Peyer's patch (tissue), 4 donors: ENCODE measurements around the gene OOSP1. TPM values are rescaled to one million over a fixed set of nuclear protein-coding genes. Genes with fewer than 3 reads are reported as not detected.
"Not testable (repeated sequence)": the region's sequence is repeated elsewhere in the genome, so short reads cannot be mapped to it uniquely, and the experiment has no call there.

Experiments
- DNase-seq, 3 donors: peaks; one replicate each; pipeline ENCODE4 v3.0.0-alpha.2; 2017 to 2019
- H3K27ac ChIP-seq, 4 donors: fragments of 200-600 bp; sonication (generic); one replicate each; pipeline ENCODE4 v1.5.1; 2016 to 2019
- H3K27me3 ChIP-seq, 2 donors: fragments of 200-600 bp; sonication (generic); one replicate each; pipeline ENCODE4 v1.5.1; 2019
- H3K36me3 ChIP-seq, 3 donors: fragments of 200-600 bp; sonication (generic); one replicate each; pipeline ENCODE4 v1.5.1; 2016 to 2019
- H3K4me1 ChIP-seq, 4 donors: fragments of 200-600 bp; sonication (generic); one replicate each; pipeline ENCODE4 v1.5.1; 2016 to 2019
- H3K4me3 ChIP-seq, 4 donors: fragments of 200-600 bp; sonication (generic); 1 replicate in 3 of 4; 2 replicates in 1 of 4; pipeline ENCODE4 v1.5.1; 2016 to 2019; ENCODE audit warnings: mild to moderate bottlenecking in 1 of 4
- H3K9me3 ChIP-seq, 4 donors: fragments of 200-600 bp; sonication (generic); one replicate each; pipeline ENCODE4 v1.5.1; 2016 to 2019; ENCODE audit warnings: mild to moderate bottlenecking in 1 of 4
- CTCF ChIP-seq, 6 experiments: fragments of 450-650 bp in 4 of 6; fragments of 200-600 bp in 2 of 6; sonication (generic) in 1 of 6; IDR thresholded peaks; one replicate each; pipeline ENCODE4 v1.5.1; 2017 to 2019; ENCODE audit warnings: antibody characterized with exemption in 6 of 6, mild to moderate bottlenecking in 3 of 6, moderate library complexity in 1 of 6
- POLR2A ChIP-seq, 2 donors: fragments of 450-650 bp; IDR thresholded peaks; one replicate each; pipeline ENCODE4 v1.5.1; 2017; ENCODE audit warnings: antibody characterized with exemption in 2 of 2, mild to moderate bottlenecking in 2 of 2, moderate library complexity in 2 of 2
- total RNA-seq, 4 donors: library from RNA; depleted of rRNA; stranded (reverse); fragments of >200 nt; gene quantifications; one replicate each; pipeline ENCODE4 v1.1.0, GENCODE V29; 2016

OOSP1 gene
- total RNA-seq, 4 donors from 2014 or later: not detected

- DNase-seq: no peak
- Histone ChIP-seq H3K4me3 (no peak overlapping the region), H3K27me3 (no peaks in the 10 kb centered on the region), H3K9me3 (no peaks in the 10 kb centered on the region), H3K27ac (no peak overlapping the region), H3K36me3 (no peaks in the 10 kb centered on the region), H3K4me1 (no peaks in the 10 kb centered on the region)
- no peak for TF ChIP-seq POLR2A (IDR thresholded peaks at IDR 0.05)
- no peak for TF ChIP-seq CTCF (IDR thresholded peaks at IDR 0.05)
These were observed 37.7 kb upstream of the OOSP1 start for GRCh38 chr11:59900366-59901126.

GRCh38 chr11:59901306-59901705, 36.9 kb upstream of the OOSP1 start:
- Histone ChIP-seq H3K4me1 (no peaks in the 10 kb centered on the region), H3K36me3 (no peaks in the 10 kb centered on the region), H3K27ac (no peak overlapping the region), H3K4me3 (no peak overlapping the region), H3K9me3 (no peaks in the 10 kb centered on the region), H3K27me3 (no peaks in the 10 kb centered on the region)
- TF ChIP-seq POLR2A (IDR thresholded peaks at IDR 0.05) (no peak), CTCF (IDR thresholded peaks at IDR 0.05) (no peak)
- DNase-seq: no peak

GRCh38 chr11:59903569-59903968, 34.7 kb upstream of the OOSP1 start:
- not testable (repeated sequence) for H3K4me1 ChIP-seq, H3K27me3 ChIP-seq, H3K9me3 ChIP-seq, H3K36me3 ChIP-seq, H3K27ac ChIP-seq, H3K4me3 ChIP-seq, DNase-seq

GRCh38 chr11:59918480-59918879, 19.8 kb upstream of the OOSP1 start:
- no peaks in the 10 kb centered on the region for H3K4me1 ChIP-seq
- H3K9me3 ChIP-seq: peaks cover 0 to 14% (median 3%) of the 10 kb centered on the region in 4 donors
- H3K4me3 ChIP-seq: no peak overlapping the region
- no peak overlapping the region for H3K27ac ChIP-seq
- TF ChIP-seq CTCF (IDR thresholded peaks at IDR 0.05): no peak
- no peak for TF ChIP-seq POLR2A (IDR thresholded peaks at IDR 0.05)
- no peaks in the 10 kb centered on the region for H3K36me3 ChIP-seq
- H3K27me3 ChIP-seq: no peaks in the 10 kb centered on the region
- DNase-seq: no peak

- H3K9me3 ChIP-seq: peaks cover 0 to 20% (median 5%) of the 10 kb centered on the region in 4 donors
- H3K27me3 ChIP-seq: no peaks in the 10 kb centered on the region
- H3K4me1 ChIP-seq: no peaks in the 10 kb centered on the region
- no peak overlapping the region for H3K4me3 ChIP-seq
- no peak overlapping the region for H3K27ac ChIP-seq
- no peak for TF ChIP-seq POLR2A (IDR thresholded peaks at IDR 0.05)
- TF ChIP-seq CTCF (IDR thresholded peaks at IDR 0.05): peak in 3 of 6 experiments; percentile 64 to 66 (median 65)
- DNase-seq: peak in 1 of 3 donors; percentile 55
- H3K36me3 ChIP-seq: no peaks in the 10 kb centered on the region
These were observed 19.1 kb upstream of the OOSP1 start for GRCh38 chr11:59918987-59919589.

GRCh38 chr11:59923813-59924212, 14.4 kb upstream of the OOSP1 start:
- no peaks in the 10 kb centered on the region for H3K4me1 ChIP-seq
- no peak for TF ChIP-seq POLR2A (IDR thresholded peaks at IDR 0.05)
- no peak for TF ChIP-seq CTCF (IDR thresholded peaks at IDR 0.05)
- no peaks in the 10 kb centered on the region for H3K36me3 ChIP-seq
- no peaks in the 10 kb centered on the region for H3K27me3 ChIP-seq
- no peak for DNase-seq
- no peak overlapping the region for H3K27ac ChIP-seq
- peaks cover 0 to 31% (median 9%) of the 10 kb centered on the region in 4 donors for H3K9me3 ChIP-seq
- no peak overlapping the region for H3K4me3 ChIP-seq
